ENCODE data around the gene XPO4.
"Not testable (repeated sequence)": the region's sequence is repeated elsewhere in the genome, so short reads cannot be mapped to it uniquely, and the experiment has no call there.

The XPO4 gene

DNA sequence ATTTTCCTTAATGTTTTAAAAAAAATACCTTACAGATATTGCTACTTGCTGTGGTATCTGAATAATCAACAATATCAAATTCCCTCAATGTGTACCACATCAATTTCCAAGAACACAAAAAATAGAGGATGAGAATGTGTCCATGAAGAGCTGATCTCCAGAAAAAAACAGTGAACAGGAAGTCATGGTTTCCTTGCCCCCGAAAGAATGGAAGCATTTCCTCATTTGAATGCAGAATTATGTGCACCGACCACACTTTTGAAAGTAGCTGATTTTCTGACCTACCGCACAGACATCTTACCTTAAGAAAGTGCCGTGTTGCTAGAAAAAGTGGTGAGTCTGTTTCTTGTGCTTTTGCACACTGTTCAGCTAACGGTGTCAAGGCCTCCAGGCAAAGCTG lies 115.4 kb downstream of the XPO4 start:
- DNase-seq (ENCODE audit: low spot score) = no peak

DNA sequence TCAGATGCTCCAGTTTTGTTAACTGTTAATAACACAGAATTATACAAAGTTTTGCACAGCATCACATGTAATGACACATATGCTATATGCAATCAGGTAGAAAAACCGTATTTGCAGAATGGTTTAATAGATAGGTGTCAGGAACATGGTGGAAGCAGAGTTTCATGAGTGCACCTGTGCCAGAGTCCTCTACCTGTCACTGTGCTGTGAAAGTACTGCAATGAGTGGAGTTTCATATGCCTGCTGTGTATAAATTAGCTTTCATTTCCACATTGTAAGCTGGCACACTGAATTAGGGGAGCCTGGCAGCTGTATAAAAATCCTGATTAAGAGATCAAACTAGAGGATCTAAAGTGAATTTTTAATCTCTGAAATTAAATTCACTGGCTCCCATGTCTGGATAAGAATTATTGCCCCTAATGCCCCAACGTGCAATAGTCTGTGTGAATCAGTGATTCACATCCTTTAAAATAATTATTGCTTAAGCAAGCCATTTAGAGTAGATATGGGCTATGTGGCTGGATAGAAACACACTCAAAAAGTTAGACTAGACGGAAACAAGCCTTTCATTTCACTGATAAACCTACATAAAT lies 120.3 kb downstream of the XPO4 start:
- DNase-seq (ENCODE audit: low spot score) = no peak

DNA sequence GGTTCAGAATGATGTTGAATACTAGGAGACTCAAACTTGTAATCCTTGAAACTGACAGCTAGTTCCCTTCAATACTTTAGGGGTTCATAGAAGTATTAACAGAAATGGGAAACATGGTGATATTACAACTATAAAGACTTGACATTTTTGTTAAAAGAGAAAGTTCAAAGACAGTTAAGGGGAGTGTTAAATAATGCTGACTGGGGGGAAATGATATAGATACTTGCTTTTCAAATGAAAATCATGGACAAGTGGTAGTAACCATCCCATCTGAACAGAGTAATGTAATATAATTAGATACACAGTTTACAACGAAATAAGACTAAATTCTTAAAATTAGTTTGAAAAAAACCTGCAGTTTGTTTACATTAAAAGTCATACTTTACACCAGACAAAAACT lies 122.2 kb downstream of the XPO4 start:
- no peak for DNase-seq (ENCODE audit: low spot score)

DNA sequence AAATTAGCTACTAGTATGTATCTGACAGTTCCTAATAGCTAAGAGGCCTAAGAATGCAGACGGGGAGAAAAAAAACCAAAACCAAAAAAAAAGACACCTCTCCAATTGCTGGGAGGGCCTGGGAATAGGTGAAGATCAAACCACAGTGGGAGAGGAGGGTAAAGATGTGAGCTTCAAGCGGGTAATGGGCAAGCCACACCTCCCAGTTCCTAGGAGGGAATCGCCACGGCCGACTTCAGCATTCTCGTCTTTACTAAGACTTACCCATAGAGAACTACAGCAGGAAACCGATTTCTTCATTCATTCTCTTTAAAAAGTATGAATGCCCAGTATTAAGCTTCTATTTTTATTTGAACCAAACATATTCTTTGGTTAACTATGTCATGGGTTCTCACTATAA lies 123.1 kb downstream of the XPO4 start:
- DNase-seq (ENCODE audit: low spot score) = no peak

DNA sequence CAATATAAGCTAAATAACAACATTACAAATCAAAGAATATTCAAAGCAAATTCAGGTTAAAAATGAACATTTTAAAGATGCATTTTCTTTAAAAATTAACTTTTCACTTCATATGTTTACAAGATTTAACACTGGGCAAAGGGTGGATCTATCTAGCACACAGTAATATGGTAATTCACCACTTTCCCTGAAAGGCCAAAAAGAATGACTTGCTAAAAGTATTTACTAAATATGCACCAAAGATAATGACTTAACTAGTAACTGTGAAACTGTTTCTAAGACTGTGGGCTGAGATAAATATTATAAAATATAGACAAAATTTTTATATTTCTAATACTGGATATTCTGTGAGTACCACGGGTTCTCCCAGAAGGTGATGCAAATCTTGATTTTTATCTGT lies 124.2 kb downstream of the XPO4 start:
- no peak for DNase-seq (ENCODE audit: low spot score)

DNA sequence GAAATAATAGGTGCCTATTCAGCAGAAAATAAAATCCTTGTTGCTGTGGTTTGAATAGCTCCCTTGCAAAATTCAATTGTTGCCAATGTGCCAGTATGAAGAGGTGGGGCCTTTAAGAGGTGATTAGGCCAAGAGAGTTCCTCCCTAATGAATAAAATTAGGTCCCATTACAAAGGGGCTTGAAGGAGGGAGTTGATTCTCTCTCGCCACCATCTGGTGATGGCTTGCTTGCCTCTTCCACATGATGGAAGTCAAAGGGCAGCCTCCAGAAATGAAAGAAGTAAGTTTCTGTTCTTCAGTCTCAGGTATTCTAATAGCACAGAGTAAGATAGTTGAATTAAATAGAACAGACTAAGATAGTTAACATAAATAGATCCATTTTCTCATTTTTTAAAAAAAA lies 125.8 kb downstream of the XPO4 start:
- DNase-seq (ENCODE audit: low spot score) = no peak

DNA sequence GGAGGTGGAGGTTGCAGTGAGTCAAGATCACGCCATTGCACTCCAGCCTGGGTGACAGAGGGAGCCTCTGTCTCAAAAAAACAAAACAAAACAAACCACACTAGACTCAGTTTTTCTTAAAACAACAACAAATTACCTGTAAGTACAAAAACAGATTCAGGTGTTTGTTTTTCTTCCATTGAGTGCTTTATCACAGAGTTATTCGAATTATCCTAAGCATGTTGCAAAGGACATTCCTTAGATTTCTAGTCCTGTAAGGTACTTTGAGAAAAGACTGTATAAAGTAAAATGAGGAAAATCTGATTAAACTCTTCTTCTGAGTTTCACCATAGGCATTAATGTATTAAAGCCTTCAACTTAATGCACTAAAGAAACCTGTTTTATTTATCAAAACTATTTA lies 126.6 kb downstream of the XPO4 start:
- no peak for DNase-seq (ENCODE audit: low spot score)

DNA sequence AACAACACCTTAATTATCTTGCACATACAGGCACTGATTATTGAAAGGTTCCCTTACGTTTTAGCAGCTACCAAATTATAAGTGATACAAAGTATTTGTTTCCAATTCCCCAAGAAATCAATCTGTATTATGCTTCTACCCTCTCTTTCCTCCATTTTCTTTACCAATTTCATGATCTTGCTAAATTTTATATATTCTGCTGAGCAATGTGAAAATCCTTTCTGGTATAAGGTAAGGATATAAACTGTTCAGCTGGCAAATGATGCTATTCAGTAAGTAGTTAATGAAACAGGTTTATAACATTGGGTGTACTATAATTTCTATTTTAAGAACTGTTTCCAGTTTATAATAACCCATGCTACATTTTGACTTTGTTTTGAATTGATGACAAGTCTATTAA lies 127.8 kb downstream of the XPO4 start:
- no peak for DNase-seq (ENCODE audit: low spot score)

DNA sequence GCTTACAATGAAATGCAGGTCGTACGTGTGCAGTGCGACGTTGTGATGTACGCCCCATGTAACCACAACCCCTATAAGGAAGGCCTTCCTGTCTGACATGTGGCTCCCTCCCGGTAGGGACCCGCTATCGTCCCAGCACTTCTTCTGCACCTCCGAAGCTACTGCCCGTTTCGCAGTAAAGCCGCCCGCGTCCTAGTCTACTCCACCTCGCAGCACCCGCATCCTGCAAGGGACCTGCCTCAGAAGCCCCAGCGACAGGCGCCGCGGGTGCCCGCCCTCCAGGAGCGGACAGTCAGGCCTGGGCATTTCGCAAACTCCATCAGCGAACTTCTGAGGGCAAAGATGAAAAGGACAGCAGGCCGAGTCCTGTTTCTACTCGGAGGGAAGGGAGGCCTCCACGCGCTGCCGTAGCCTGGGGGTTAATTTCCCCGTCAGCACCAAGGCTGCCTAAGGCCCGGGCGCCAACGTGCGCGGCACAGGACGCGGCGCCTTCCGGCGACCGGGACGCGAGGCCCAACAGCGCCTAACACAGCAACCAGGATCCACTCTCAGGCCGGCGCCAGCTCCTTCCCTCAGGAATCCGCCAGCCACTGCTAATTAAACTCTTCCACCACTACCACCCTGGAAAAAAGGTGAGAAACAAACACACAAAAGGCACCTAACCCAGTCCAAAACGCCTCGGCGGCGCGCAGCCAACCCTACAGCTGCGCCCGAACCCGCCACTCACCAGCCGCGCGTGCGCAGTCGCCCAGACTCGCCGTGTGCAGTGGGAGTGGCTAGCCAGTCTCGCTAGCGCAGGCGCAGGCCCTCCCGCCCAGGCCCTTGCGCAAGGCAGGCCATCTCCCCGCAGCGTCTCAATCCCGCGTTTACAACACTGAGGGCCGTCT lies 129.1 kb downstream of the XPO4 start, which contains the start of gene EEF1AKMT1:
Gene EEF1AKMT1, minus strand, starts transcription at position 768 of the 887 bp plus-strand sequence. CDS start 16,363 bp downstream, outside the sequence.
- DNase-seq (ENCODE audit: low spot score) = peak; percentile 94

DNA sequence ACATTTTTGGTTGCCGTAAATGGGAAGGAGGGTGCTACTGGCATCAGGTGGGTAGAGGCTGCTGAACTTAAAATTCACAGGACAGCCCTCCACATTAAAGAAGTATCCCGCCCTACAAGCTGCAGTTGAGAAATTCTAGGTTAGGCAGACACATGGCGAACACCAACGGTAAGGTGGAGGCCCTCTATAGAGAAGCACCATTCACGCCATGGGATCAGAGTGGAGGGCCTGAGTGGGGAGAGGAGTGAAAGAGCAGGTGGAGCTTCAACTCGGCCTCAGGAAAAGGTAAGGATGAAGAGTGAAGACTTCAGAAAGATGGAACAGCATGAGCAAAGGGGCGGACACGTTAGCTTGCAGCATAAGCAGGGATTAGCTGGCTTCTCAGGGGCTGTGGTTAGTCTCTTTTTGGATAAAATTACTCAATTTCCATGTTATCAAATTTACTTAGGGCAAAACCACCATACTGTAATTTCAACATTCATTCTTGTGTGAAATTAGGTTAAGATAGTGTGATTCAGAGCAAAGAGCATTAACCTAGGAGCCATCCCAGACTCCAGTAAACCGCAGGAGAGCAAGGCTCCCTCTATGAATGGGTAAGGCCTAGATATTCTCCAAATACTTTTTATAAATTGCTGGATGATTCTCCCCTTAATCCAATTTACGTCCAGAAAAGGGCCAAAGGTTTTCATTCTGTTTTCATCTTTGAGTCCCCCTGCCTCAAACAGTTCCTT lies 130.0 kb downstream of the XPO4 start:
- peak; percentile 25 for DNase-seq (ENCODE audit: low spot score)

DNA sequence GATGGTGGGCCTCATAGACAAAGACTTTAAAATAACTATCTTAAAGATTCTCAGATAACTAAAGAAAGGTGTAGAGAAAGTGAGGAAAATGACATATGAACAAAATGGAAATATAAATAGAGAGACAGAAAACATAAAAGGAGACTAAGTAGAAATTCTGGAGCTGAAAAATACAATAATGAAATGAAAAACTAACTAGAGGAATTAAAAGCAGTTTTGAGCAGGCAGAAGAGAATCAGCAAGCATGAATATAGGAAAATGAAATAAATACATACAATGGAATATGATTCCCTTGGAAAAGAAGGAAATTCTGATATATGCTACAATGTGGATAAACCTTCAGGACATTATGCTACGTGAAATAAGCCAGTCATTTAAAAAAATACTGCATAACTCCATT lies 132.7 kb downstream of the XPO4 start:
- DNase-seq (ENCODE audit: low spot score) = no peak

DNA sequence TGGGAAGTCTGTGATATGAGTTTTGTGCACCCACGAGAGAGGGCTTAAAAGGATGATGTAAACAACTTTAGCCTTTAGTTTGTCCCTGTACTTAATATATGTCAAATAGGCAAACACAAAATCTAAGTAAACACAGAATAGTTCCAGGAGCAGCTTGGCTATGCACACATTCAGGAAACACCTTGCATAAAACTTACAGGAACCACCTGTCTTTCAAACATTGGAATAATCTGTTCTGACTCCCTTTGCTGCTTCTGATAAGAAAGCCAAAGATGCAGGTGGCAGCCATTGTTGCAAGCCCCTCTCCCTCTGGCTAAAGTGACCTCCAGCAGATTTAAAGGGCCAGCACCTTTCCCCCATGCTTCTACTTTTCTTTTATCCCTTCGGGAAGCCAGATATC lies 133.5 kb downstream of the XPO4 start:
- no peak for DNase-seq (ENCODE audit: low spot score)

DNA sequence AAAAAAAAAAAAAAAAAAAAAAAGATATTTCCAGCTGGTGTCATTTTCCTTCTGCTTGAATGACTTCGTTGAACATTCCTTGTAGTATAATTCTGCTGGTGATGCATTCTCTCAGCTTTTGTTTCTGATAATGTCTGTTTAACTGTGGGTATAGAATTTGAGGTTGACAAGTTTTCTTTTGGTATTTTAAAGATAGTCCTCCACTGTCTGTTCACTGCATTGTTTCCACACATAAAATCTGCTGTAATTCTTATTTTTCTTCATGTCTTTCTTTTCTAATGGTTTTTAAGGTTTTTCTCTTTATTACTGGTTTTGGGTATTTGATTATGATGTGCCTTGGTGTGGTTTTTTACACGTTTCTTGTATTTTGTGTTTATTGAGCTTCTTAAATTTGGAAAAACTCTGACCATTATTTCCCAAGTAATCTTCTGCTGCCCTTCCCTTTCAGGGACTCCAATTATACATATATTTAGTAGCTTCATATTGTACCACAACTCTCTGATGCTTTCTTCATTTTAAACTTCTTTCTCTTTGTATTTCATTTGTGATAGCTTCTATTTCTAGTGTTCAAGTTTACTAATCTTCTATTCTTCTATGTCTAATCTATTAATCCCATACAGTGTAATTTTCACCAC lies 135.1 kb downstream of the XPO4 start:
- DNase-seq (ENCODE audit: low spot score) = no peak

DNA sequence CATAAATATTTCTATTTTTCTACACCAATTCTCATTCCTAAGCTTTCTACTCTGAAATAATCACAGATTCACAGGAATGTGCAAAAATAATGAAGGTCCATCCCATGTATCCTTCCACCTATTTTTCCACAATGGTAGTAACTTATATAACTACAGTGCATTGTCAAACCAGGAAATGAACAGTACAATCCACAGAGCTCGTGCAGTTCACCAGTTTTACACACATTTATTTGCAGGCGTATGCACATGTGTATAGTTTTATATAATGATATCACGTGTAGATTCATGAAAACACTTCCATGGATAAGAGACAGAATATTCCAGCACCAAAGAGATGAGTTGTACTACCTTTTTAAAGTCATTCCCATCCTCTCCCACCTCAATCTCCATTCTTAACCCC lies 141.7 kb downstream of the XPO4 start:
- no peak for DNase-seq (ENCODE audit: low spot score)

DNA sequence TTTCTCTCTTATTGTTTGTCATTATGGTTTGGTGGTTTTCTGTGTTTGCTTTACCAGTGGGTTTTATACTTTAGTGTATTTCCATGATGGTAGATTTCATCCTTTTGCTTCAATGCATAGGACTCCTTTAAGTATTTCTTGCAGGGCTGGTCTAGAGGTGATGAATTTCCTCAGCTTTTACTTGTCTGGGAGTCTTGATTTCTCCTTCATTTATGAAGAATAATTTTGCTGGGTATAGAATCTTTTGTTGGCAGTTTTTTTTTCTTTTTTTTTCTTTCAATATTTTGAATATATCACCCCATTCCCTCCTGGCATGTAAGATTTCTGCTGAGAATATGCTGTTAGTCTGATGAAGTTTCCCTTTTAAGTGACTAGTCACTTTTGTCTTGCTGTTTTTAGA lies 148.5 kb downstream of the XPO4 start:
- no peak for DNase-seq (ENCODE audit: low spot score)

DNA sequence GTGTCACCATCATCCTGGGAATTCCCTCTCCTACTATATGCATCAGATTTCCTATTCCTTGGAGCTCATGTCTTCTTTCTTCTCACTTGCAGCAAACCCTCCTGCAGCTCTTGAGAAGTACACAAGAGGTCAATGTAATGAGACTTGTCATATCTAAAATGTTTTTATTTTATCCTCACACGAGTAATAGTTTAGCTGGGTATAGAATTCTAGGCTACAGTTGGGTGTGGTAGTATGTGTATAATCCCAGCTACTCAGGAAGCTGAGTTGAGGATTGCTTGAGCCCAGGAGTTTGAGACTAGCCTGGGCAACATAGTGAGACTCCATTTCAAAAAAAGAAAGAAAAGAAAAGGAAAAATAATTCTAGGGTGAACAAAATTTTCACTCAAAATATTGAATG lies 153.2 kb downstream of the XPO4 start:
- no peak for DNase-seq (ENCODE audit: low spot score)

DNA sequence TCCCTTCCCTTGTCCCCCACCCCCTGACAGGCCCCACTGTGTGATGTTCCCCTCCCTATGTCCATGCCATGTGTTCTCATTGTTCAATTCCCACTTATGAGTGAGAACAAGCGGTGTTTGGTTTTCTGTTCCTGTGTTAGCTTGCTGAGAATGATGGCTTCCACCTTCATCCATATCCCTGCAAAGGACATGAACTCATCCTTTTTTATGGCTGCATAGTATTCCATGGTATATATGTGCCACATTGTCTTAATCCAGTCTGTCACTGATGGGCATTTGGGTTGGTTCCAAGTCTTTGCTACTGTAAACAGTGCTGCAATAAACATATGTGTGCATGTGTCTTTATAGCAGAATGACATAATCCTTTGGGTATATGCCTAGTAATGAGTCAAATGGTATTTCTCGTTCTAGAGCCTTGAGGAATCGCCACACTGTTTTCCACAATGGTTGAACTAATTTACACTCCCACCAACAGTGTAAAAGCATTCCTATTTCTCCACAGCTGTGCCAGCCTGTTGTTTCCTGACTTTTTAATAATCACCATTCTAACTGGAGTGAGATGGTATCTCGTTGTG lies 158.6 kb downstream of the XPO4 start:
- DNase-seq (ENCODE audit: low spot score) = not testable (repeated sequence)

DNA sequence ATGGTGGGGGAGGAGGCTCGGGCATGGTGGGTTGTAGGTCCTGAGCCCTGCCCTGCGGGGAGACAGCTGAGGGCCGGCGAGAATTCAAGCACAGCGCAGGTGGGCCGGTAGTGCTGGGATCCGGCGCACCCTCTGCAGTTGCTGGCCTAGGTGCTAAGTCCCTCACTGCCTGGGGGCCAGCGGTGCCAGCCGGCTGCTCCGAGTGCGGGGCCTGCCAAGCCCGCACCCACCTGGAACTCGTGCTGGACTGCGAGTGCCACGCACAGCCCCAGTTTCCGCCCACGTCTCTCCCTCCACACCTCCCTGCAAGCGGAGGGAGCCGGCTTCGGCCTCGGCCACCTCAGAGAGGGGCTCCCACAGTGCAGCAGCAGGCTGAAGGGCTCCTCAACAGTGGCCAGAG lies 162.5 kb downstream of the XPO4 start:
- DNase-seq (ENCODE audit: low spot score) = no peak

DNA sequence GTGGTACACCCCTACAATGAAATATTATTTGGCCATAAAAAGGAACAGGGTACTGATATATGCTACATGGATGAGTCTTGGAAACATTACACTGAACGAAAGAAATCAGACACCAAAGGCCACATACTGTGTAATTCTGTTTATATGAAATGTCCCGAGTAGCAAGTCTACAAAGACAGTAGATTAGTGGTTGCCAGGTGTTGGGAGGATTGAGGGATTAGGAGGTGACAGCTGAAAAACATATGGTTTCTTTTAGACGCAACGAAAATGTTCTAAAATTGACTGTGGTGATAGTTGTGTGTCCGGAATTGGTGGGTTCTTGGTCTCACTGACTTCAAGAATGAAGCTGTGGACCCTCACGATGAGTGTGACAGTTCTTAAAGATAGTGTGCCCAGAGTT lies 163.9 kb downstream of the XPO4 start:
- DNase-seq (ENCODE audit: low spot score) = no peak

DNA sequence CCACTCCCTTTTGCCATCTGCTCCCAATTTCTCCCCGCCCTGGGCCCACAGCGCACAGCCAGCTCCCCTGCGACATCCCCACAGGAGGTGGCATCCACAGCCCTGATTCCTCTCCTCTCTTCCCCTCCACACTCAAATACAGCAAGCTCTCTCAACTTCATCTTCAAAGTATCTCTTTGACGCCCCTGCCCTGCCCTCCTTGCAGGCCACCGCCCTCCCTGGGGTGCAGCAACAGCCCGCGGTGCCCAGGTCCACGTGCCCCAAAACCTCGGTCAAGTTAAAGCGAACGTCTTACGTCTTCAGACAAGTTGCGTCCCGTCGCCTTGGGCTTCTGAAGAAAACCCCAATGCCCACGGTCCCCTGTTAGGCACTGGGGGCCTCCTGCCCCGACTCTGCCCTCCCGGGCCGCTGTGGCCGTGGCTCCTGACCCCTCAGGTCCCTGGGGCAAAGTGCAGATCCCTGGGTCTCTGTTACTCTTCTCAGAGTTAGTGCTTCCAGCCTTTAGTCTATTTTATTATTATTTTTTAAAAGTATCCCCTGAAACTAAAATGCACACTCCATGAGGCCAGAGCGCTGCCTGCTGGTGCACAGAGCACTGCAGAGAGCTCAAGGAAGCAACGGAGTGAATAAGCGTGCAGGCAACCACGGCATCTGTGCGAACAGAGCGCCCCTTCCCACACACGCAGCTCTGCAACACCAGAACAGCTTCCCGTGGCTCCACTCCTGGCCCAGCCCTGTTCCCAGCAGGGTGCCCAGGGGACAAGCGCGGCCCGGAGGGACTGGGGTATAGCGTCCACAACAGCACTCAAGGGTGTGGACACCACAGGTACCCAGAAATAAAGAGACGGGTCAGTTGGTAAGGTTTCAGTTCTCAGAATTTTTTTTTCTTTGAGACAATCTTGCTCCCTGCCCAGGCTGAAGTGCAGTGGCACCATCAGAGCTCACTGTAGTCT lies 172.6 kb downstream of the XPO4 start:
- DNase-seq (ENCODE audit: low spot score) = no peak
